ENCODE results near the gene MAPK4. TPM values are rescaled to one million over a fixed set of nuclear protein-coding genes. Genes with fewer than 3 reads are reported as not detected.

MAPK4 gene
- total RNA-seq, 1 donor from 2014 or later, result 0.21 TPM

DNA sequence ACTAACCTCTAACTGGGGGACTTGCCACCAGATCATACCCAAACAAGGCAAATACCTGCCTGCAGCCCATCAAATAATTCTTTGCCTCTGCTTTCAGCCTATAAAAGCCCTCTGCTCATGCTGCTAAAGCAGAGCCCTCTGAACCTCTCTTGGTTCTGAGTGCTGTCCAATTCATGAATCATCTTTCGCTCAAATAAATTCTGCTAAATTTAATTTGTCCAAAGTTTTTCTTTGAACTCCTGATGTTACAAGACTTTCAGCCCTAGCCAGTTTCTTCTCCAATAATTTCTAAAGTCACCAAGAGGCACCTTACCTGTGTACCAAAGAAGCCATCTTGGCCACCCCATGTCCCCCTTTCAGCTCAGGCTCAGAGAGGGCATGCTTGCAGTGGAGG lies 188.0 kb downstream of the MAPK4 start:
- H3K9me3 Mint-ChIP-seq (ENCODE audit: unreplicated experiment), result no peaks in the 10 kb centered on the region
- no peak overlapping the region for H3K27ac Mint-ChIP-seq (ENCODE audit: unreplicated experiment)
- TF ChIP-seq, protein P1, sequence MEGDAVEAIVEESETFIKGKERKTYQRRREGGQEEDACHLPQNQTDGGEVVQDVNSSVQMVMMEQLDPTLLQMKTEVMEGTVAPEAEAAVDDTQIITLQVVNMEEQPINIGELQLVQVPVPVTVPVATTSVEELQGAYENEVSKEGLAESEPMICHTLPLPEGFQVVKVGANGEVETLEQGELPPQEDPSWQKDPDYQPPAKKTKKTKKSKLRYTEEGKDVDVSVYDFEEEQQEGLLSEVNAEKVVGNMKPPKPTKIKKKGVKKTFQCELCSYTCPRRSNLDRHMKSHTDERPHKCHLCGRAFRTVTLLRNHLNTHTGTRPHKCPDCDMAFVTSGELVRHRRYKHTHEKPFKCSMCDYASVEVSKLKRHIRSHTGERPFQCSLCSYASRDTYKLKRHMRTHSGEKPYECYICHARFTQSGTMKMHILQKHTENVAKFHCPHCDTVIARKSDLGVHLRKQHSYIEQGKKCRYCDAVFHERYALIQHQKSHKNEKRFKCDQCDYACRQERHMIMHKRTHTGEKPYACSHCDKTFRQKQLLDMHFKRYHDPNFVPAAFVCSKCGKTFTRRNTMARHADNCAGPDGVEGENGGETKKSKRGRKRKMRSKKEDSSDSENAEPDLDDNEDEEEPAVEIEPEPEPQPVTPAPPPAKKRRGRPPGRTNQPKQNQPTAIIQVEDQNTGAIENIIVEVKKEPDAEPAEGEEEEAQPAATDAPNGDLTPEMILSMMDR (IDR thresholded peaks at IDR 0.05; ENCODE audit: unreplicated experiment), result no peak
- no peak overlapping the region for H3K4me3 Mint-ChIP-seq (ENCODE audit: unreplicated experiment)
- no peak for DNase-seq (ENCODE audit: low spot score)
- no peaks in the 10 kb centered on the region for H3K4me1 Mint-ChIP-seq (ENCODE audit: unreplicated experiment)
- H3K27me3 Mint-ChIP-seq (ENCODE audit: unreplicated experiment), result no peaks in the 10 kb centered on the region
- no peaks in the 10 kb centered on the region for H3K36me3 Mint-ChIP-seq (ENCODE audit: low read depth, unreplicated experiment)

DNA sequence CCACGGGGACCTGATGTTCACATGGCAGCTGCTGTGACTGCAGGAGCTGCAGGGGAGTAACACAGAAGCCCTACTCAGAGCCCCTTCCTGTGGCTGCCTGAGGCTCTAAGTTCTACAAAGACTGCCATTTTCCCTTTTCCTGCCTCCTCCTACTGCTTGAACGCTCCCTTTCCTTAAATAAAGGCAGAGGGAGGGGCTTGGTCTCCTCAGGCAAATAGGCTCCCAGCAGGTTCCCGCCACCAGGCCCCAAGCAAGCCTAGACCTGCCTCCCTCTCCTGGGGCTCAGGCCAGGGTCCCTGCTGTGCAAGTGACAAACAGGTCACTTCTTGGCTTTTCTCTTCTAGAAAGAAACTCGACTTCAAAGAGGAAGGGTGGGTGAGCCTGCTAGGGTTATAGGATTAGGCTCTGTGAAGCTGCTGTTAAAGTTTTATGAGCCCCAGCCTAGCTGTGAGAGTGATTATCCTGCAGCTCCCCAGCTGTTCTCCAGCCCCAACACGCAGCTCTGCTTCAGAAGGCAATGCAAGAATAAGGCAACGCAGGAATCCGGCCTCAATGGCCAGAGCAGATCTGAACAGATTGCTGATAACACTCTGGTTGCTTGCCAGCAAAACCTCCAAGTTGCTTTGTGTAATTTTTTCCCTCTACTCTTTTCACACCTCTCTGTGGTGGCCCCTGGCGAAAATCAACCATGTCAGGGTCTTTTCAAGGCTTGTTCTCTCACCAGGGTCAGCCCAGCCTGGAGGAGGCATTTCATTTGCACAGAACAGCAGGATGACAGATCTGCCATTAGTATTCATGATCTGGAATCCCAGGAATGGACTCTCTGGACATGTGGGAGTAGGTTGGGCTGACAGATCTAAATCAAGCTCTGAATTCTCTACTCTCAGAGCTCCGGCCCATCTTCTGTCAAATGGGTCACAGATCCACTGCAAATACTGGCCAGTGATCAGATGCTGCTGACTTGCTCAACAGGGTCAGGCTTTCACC lies 188.6 kb downstream of the MAPK4 start:
- Mint-ChIP-seq H3K4me3 (ENCODE audit: unreplicated experiment) (no peak overlapping the region), H3K36me3 (ENCODE audit: low read depth, unreplicated experiment) (no peaks in the 10 kb centered on the region), H3K4me1 (ENCODE audit: unreplicated experiment) (no peaks in the 10 kb centered on the region), H3K9me3 (ENCODE audit: unreplicated experiment) (no peaks in the 10 kb centered on the region), H3K27me3 (ENCODE audit: unreplicated experiment) (no peaks in the 10 kb centered on the region), H3K27ac (ENCODE audit: unreplicated experiment) (no peak overlapping the region)
- TF ChIP-seq, protein P1 (IDR thresholded peaks at IDR 0.05; ENCODE audit: unreplicated experiment), result no peak
- DNase-seq (ENCODE audit: low spot score), result no peak

- Mint-ChIP-seq H3K9me3 (ENCODE audit: unreplicated experiment) (no peaks in the 10 kb centered on the region), H3K36me3 (ENCODE audit: low read depth, unreplicated experiment) (no peaks in the 10 kb centered on the region), H3K4me1 (ENCODE audit: unreplicated experiment) (no peaks in the 10 kb centered on the region), H3K4me3 (ENCODE audit: unreplicated experiment) (no peak overlapping the region), H3K27ac (ENCODE audit: unreplicated experiment) (no peak overlapping the region), H3K27me3 (ENCODE audit: unreplicated experiment) (no peaks in the 10 kb centered on the region)
- TF ChIP-seq, protein P1 (IDR thresholded peaks at IDR 0.05; ENCODE audit: unreplicated experiment), result no peak
- no peak for DNase-seq (ENCODE audit: low spot score)
Observed at GRCh38 chr18:50749421-50749820, 189.5 kb downstream of the MAPK4 start.

DNA sequence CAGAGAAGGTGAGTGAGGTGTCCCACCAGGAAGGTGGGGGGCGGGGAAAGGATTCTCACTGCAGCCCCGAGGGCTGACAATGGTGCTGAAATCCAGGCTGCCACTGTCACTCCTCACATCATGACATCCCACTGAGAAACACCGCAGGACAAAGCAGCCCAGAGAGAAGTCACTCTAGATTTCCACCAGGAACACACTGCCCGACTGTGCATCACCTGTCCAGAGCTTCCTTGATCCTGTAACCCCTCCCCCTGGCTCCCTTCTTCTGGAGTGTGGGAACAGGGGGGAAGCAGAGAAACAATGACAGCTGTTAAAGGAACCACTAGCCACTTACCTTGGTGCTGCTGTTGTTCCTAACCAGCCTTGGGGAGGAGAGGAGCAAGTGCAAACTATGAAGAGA lies 190.1 kb downstream of the MAPK4 start:
- no peaks in the 10 kb centered on the region for H3K4me1 Mint-ChIP-seq (ENCODE audit: unreplicated experiment)
- no peak for DNase-seq (ENCODE audit: low spot score)
- TF ChIP-seq, protein P1 (IDR thresholded peaks at IDR 0.05; ENCODE audit: unreplicated experiment), result no peak
- H3K9me3 Mint-ChIP-seq (ENCODE audit: unreplicated experiment), result no peaks in the 10 kb centered on the region
- peaks cover under 1% of the 10 kb centered on the region for H3K27me3 Mint-ChIP-seq (ENCODE audit: unreplicated experiment)
- no peak overlapping the region for H3K27ac Mint-ChIP-seq (ENCODE audit: unreplicated experiment)
- no peak overlapping the region for H3K4me3 Mint-ChIP-seq (ENCODE audit: unreplicated experiment)
- no peaks in the 10 kb centered on the region for H3K36me3 Mint-ChIP-seq (ENCODE audit: low read depth, unreplicated experiment)

DNA sequence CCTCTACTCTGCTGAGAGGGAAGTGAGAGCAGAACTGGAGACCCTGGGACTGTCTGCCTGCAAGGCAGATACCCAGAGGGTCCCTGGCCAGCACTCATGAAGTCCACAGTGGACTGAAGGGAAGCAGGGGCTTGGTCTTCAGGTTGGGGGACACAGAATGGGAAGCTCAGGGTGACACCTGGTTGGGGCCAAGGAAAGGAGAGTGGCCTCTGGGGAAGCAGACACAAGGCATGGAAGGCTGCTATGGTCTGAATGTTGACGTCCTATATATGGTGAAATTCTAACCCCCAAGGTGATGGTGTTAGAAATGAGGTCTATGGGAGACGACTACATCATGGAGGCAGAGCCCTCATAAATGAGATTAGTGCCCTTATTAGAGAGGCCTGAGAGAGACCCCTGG lies 190.7 kb downstream of the MAPK4 start:
- H3K27me3 Mint-ChIP-seq (ENCODE audit: unreplicated experiment), result peaks cover 1% of the 10 kb centered on the region
- no peaks in the 10 kb centered on the region for H3K36me3 Mint-ChIP-seq (ENCODE audit: low read depth, unreplicated experiment)
- no peaks in the 10 kb centered on the region for H3K4me1 Mint-ChIP-seq (ENCODE audit: unreplicated experiment)
- TF ChIP-seq, protein P1 (IDR thresholded peaks at IDR 0.05; ENCODE audit: unreplicated experiment), result no peak
- H3K27ac Mint-ChIP-seq (ENCODE audit: unreplicated experiment), result no peak overlapping the region
- no peak overlapping the region for H3K4me3 Mint-ChIP-seq (ENCODE audit: unreplicated experiment)
- no peaks in the 10 kb centered on the region for H3K9me3 Mint-ChIP-seq (ENCODE audit: unreplicated experiment)
- no peak for DNase-seq (ENCODE audit: low spot score)

Measured in endothelial cell (in vitro differentiated cells).